Stimulated activated CD4-positive, alpha-beta T cell treated with anti-CD3 and anti-CD28 coated beads, Interleukin-12 subunit alpha, Interleukin-12 subunit beta, amount 100 ng/mL, for 24 hours (primary cell): ENCODE results near the gene ARL17B.
"Not testable (repeated sequence)": the region's sequence is repeated elsewhere in the genome, so short reads cannot be mapped to it uniquely, and the experiment has no call there.

ENCODE experiments used
- DNase-seq, 2 experiments: peaks; one replicate each; pipeline ENCODE4 v3.0.0-alpha.2; 2020; ENCODE audit warnings: low read depth in 2 of 2

Gene ARL17B

GRCh38 chr17:46361755-46362154, at the start of gene ARL17B:
TSS of gene ARL17B (minus strand) at chr17:46361766. CDS start at chr17:46358397, 3,369 bp downstream.
- DNase-seq = peak; percentile 84 to 87

- DNase-seq = not testable (repeated sequence)
These were observed 48.3 kb upstream of the ARL17B start for GRCh38 chr17:46409864-46410263.

- not testable (repeated sequence) for DNase-seq
These were observed 45.6 kb upstream of the ARL17B start for GRCh38 chr17:46407155-46407554.

GRCh38 chr17:46401033-46401787, 39.6 kb upstream of the ARL17B start:
- DNase-seq = not testable (repeated sequence)

- not testable (repeated sequence) for DNase-seq
These were observed 39.0 kb upstream of the ARL17B start for GRCh38 chr17:46400543-46400942.

GRCh38 chr17:46399993-46400392, 38.4 kb upstream of the ARL17B start:
- not testable (repeated sequence) for DNase-seq

GRCh38 chr17:46396292-46396691, 34.7 kb upstream of the ARL17B start:
- not testable (repeated sequence) for DNase-seq

- DNase-seq = not testable (repeated sequence)
These were observed 32.1 kb upstream of the ARL17B start for GRCh38 chr17:46393702-46394101.

- DNase-seq = not testable (repeated sequence)
These were observed 23.9 kb upstream of the ARL17B start for GRCh38 chr17:46385491-46385890.

- DNase-seq = not testable (repeated sequence)
These were observed 21.6 kb upstream of the ARL17B start for GRCh38 chr17:46383118-46383517.

- not testable (repeated sequence) for DNase-seq
These were observed 11.9 kb upstream of the ARL17B start for GRCh38 chr17:46373418-46373817.

- DNase-seq = not testable (repeated sequence)
These were observed 11.0 kb upstream of the ARL17B start for GRCh38 chr17:46372236-46373229.

GRCh38 chr17:46367520-46367919, 6.0 kb upstream of the ARL17B start:
- DNase-seq = not testable (repeated sequence)

- DNase-seq = not testable (repeated sequence)
These were observed 326 bp downstream of the ARL17B start for GRCh38 chr17:46361145-46361735.

GRCh38 chr17:46353856-46354255, 7.7 kb downstream of the ARL17B start:
- not testable (repeated sequence) for DNase-seq

GRCh38 chr17:46349060-46349459, 12.5 kb downstream of the ARL17B start:
- DNase-seq = not testable (repeated sequence)

GRCh38 chr17:46348345-46348744, 13.2 kb downstream of the ARL17B start:
- DNase-seq = not testable (repeated sequence)

GRCh38 chr17:46342131-46342530, 19.4 kb downstream of the ARL17B start:
- not testable (repeated sequence) for DNase-seq

- not testable (repeated sequence) for DNase-seq
These were observed 20.3 kb downstream of the ARL17B start for GRCh38 chr17:46341220-46341619.

GRCh38 chr17:46294831-46295230, 66.7 kb downstream of the ARL17B start, which contains the start of gene LRRC37A:
TSS of gene LRRC37A (plus strand) at chr17:46295131. CDS start at chr17:46295134, 3 bp downstream.
- not testable (repeated sequence) for DNase-seq

GRCh38 chr17:46291618-46292017, 69.9 kb downstream of the ARL17B start:
- DNase-seq = not testable (repeated sequence)
